Measurements from ENCODE around the gene ZBED3. TPM values are rescaled to one million over a fixed set of nuclear protein-coding genes. Genes with fewer than 3 reads are reported as not detected.

ZBED3 gene
- total RNA-seq, 4 donors from 2014 or later, result 0.83 to 3.7 (median 2.8) TPM

GRCh38 chr5:77077829-77078176, 9.3 kb downstream of the ZBED3 start:
- H3K9me3 ChIP-seq, result no peaks in the 10 kb centered on the region
- no peaks in the 10 kb centered on the region for H3K36me3 ChIP-seq
- peaks cover 9% of the 10 kb centered on the region for H3K4me1 ChIP-seq
- TF ChIP-seq EP300 (IDR thresholded peaks at IDR 0.05) (no peak), POLR2AphosphoS5 (IDR thresholded peaks at IDR 0.05) (no peak), POLR2A (IDR thresholded peaks at IDR 0.05) (no peak)
- TF ChIP-seq, protein P1, sequence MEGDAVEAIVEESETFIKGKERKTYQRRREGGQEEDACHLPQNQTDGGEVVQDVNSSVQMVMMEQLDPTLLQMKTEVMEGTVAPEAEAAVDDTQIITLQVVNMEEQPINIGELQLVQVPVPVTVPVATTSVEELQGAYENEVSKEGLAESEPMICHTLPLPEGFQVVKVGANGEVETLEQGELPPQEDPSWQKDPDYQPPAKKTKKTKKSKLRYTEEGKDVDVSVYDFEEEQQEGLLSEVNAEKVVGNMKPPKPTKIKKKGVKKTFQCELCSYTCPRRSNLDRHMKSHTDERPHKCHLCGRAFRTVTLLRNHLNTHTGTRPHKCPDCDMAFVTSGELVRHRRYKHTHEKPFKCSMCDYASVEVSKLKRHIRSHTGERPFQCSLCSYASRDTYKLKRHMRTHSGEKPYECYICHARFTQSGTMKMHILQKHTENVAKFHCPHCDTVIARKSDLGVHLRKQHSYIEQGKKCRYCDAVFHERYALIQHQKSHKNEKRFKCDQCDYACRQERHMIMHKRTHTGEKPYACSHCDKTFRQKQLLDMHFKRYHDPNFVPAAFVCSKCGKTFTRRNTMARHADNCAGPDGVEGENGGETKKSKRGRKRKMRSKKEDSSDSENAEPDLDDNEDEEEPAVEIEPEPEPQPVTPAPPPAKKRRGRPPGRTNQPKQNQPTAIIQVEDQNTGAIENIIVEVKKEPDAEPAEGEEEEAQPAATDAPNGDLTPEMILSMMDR (IDR thresholded peaks at IDR 0.05), result no peak
- peak overlapping the region; percentile 65 for H3K4me3 ChIP-seq
- H3K27ac ChIP-seq, result peak overlapping the region; percentile 56
- WGBS, result 62% methylated on average over 9 of the region's 12 CpGs
- no peaks in the 10 kb centered on the region for H3K27me3 ChIP-seq
- no peak for DNase-seq (ENCODE audit: low spot score in 2 of 2)

- Histone ChIP-seq H3K27me3 (no peaks in the 10 kb centered on the region), H3K4me1 (peaks cover 9% of the 10 kb centered on the region), H3K4me3 (peak overlapping the region; percentile 65), H3K36me3 (no peaks in the 10 kb centered on the region), H3K27ac (peak overlapping the region; percentile 56), H3K9me3 (no peaks in the 10 kb centered on the region)
- DNase-seq (ENCODE audit: low spot score in 2 of 2), result peak in 1 of 2 donors; percentile 67
- no CpG with 5 or more reads among the region's 105 CpGs for WGBS
- TF ChIP-seq EP300 (IDR thresholded peaks at IDR 0.05), result no peak
- TF ChIP-seq POLR2A (IDR thresholded peaks at IDR 0.05), result no peak
- TF ChIP-seq, protein P1 (IDR thresholded peaks at IDR 0.05), result peak; percentile 23 to 58
- TF ChIP-seq POLR2AphosphoS5 (IDR thresholded peaks at IDR 0.05), result no peak
These were observed 9.9 kb downstream of the ZBED3 start for GRCh38 chr5:77076961-77077828.

GRCh38 chr5:77074745-77075144, 12.3 kb downstream of the ZBED3 start:
- peaks cover 9% of the 10 kb centered on the region for H3K4me1 ChIP-seq
- H3K27me3 ChIP-seq, result no peaks in the 10 kb centered on the region
- WGBS, result 94% methylated on average over 4 of the region's 4 CpGs
- no peaks in the 10 kb centered on the region for H3K36me3 ChIP-seq
- no peak overlapping the region for H3K27ac ChIP-seq
- no peaks in the 10 kb centered on the region for H3K9me3 ChIP-seq
- no peak for DNase-seq (ENCODE audit: low spot score in 2 of 2)
- no peak for TF ChIP-seq POLR2AphosphoS5 (IDR thresholded peaks at IDR 0.05)
- no peak for TF ChIP-seq POLR2A (IDR thresholded peaks at IDR 0.05)
- TF ChIP-seq, protein P1 (IDR thresholded peaks at IDR 0.05), result no peak
- TF ChIP-seq EP300 (IDR thresholded peaks at IDR 0.05), result no peak
- H3K4me3 ChIP-seq, result no peak overlapping the region

DNA sequence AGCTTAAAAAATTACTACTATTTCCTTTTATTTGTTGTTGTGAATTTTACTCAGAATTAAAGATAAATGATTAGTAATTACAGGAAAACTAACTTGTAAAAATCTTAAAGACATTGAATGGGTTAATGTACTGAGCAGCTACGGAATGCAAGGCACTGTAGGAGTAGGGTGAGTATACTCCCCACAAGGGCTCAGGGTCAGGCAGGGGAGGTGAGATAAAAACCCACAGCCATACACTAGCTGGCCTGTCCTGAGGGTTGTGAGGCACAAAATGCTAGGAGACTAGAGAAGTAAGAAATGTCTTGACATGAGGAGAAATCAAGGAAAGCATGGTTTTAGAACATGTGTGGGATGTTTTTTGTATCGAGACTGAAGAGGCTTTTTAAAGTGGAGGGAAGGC, 13.4 kb downstream of the ZBED3 start:
- no peak for TF ChIP-seq POLR2AphosphoS5 (IDR thresholded peaks at IDR 0.05)
- TF ChIP-seq POLR2A (IDR thresholded peaks at IDR 0.05), result no peak
- TF ChIP-seq EP300 (IDR thresholded peaks at IDR 0.05), result no peak
- TF ChIP-seq, protein P1 (IDR thresholded peaks at IDR 0.05), result no peak
- WGBS, result 77% methylated on average over 2 of the region's 2 CpGs
- no peaks in the 10 kb centered on the region for H3K9me3 ChIP-seq
- H3K27me3 ChIP-seq, result no peaks in the 10 kb centered on the region
- H3K4me1 ChIP-seq, result peaks cover 9% of the 10 kb centered on the region
- no peaks in the 10 kb centered on the region for H3K36me3 ChIP-seq
- DNase-seq (ENCODE audit: low spot score in 2 of 2), result no peak
- no peak overlapping the region for H3K27ac ChIP-seq
- no peak overlapping the region for H3K4me3 ChIP-seq

- Histone ChIP-seq H3K27me3 (no peaks in the 10 kb centered on the region), H3K9me3 (no peaks in the 10 kb centered on the region), H3K36me3 (peaks cover 11% of the 10 kb centered on the region), H3K4me3 (no peak overlapping the region), H3K27ac (no peak overlapping the region), H3K4me1 (no peaks in the 10 kb centered on the region)
- DNase-seq (ENCODE audit: low spot score in 2 of 2), result no peak
- 57% methylated on average over 1 of the region's 1 CpG for WGBS
- TF ChIP-seq POLR2AphosphoS5 (IDR thresholded peaks at IDR 0.05) (no peak), EP300 (IDR thresholded peaks at IDR 0.05) (no peak), POLR2A (IDR thresholded peaks at IDR 0.05) (no peak)
- TF ChIP-seq, protein P1 (IDR thresholded peaks at IDR 0.05), result no peak
These were observed 20.2 kb downstream of the ZBED3 start for GRCh38 chr5:77066823-77067442.
